Mesodermal cell (in vitro differentiated cells): Measurements from ENCODE around the gene DUOX2.
"Not testable (repeated sequence)": the region's sequence is repeated elsewhere in the genome, so short reads cannot be mapped to it uniquely, and the experiment has no call there.

Experiments
- H3K27ac ChIP-seq: 2 replicates; pipeline ENCODE4 v1.7.0; 2013; ENCODE audit warnings: mild to moderate bottlenecking, low read depth, low read length, moderate library complexity; ENCODE audit not compliant: severe bottlenecking
- H3K36me3 ChIP-seq: 2 replicates; pipeline ENCODE4 v1.7.1; 2013; ENCODE audit warnings: mild to moderate bottlenecking, low read length, moderate library complexity; ENCODE audit not compliant: control insufficient read depth, insufficient read depth
- H3K4me1 ChIP-seq: one replicate; pipeline ENCODE4 v1.7.1; 2013; ENCODE audit warnings: mild to moderate bottlenecking, low read length; ENCODE audit not compliant: insufficient read depth, control insufficient read depth, poor library complexity, severe bottlenecking
- H3K4me3 ChIP-seq: 2 replicates; pipeline ENCODE4 v1.7.0; 2013; ENCODE audit warnings: low read length, control low read depth, mild to moderate bottlenecking; ENCODE audit not compliant: insufficient read depth, poor library complexity, severe bottlenecking; ENCODE audit errors: extremely low read depth
- H3K9me3 ChIP-seq: 2 replicates; pipeline ENCODE4 v1.7.1; 2013; ENCODE audit warnings: mild to moderate bottlenecking, low read length, moderate library complexity; ENCODE audit not compliant: control insufficient read depth
- WGBS, 2 experiments: methylation state at CpG; one replicate each; pipeline ENCODE4 v1.1.5; 2013; ENCODE audit warnings: missing lambda C conversion rate in 2 of 2; ENCODE audit not compliant: insufficient coverage in 2 of 2; 5-methylcytosine and 5-hydroxymethylcytosine counted together

The DUOX2 gene

DNA sequence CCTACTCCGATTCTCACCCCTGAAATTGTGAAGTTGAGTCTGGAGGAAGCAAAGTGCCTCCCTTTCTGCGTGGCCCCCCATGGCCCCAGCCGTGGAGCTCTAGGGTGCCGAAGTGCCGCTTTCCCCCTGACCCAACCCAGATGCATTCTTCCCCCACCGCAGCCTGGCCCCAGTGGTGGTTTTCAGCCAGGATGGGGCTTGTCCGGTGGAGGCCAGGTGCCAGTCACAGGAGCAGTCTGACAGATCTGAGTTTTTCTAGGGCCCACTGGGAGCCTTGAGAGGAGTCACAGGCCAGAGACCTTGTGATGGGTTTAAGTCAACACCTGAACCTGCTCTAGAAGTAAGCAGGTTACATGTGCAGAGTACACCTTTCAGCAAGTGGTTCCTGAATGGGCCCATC is 51.7 kb downstream of the DUOX2 start:
- not testable (repeated sequence) for H3K9me3 ChIP-seq, H3K4me3 ChIP-seq, H3K36me3 ChIP-seq, H3K27ac ChIP-seq, H3K4me1 ChIP-seq
- WGBS, 2 experiments, result 100% methylated on average over 1 of the region's 7 CpGs; no CpG with 5 or more reads in 1 of the 2 experiments

DNA sequence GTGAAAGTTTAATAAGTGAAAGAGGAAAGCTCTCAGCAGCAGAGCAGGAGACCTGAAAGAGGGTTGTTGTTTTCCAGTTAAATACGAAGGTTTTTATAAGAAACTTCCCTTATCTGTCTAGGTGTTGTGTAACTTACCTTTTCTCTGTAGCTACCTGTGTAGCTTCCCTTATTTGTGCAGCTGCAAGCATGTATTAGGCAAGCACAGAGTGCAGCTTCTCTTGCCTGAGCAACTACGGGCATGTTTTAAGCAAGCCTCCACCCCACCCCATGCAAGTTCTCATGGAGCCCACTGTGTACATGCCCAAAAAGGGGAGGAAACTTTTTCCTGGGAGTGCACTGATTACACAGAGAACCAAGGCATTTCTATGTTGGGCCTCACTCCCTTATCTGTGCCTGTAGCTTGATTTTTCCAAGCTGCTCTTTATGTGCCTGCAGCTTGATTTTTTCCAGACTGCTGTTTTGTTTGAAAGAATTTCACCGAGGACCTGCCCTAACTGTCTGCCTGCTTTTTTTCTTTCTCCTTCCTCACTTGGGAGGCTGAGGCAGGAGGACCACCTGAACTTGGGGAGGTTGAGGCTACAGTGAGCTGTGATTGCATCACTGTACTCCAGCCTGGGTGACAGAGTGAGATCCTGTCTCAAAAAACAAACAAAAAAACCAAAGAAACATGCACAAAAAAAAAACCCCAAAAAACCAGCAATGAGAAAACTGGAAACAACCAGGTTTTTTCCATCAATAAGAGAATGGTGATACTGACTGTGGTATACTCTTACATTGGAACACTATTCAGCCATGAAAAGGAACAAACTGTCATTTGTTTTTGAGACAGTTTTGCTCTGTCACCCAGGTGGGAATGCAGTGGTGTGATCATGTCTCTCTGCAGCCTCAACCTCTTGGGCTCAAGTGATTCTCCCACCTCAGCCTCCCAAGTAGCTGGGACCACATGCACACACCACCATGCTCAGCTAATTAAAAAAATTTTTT is 55.0 kb downstream of the DUOX2 start:
- WGBS, 2 experiments, result 100% methylated on average over 1 of the region's 3 CpGs; no CpG with 5 or more reads in 1 of the 2 experiments
- H3K36me3 ChIP-seq, H3K9me3 ChIP-seq, H3K4me1 ChIP-seq, H3K4me3 ChIP-seq, H3K27ac ChIP-seq: not testable (repeated sequence)

DNA sequence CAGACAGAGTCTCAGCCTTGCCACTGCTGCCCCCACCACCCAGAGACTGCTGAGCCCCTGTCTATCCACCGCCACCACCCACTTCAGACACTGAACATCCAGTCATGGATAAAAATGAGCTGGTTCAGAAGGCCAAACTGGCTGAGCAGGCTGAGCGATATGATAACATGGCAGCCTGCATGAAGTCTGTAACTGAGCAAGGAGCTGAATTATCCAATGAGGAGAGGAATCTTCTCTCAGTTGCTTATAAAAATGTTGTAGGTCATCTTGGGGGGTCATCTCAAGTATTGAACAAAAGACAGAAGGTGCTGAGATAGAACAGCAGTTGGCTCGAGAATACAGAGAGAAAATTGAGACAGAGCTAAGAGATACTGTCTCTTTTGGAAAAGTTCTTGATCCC is 61.3 kb downstream of the DUOX2 start:
- not testable (repeated sequence) for H3K9me3 ChIP-seq, H3K4me1 ChIP-seq, H3K27ac ChIP-seq, H3K4me3 ChIP-seq
- 94 to 100% methylated on average over 2 of the region's 3 CpGs for WGBS, 2 experiments
- H3K36me3 ChIP-seq, result peaks cover 55% of the 10 kb centered on the region

DNA sequence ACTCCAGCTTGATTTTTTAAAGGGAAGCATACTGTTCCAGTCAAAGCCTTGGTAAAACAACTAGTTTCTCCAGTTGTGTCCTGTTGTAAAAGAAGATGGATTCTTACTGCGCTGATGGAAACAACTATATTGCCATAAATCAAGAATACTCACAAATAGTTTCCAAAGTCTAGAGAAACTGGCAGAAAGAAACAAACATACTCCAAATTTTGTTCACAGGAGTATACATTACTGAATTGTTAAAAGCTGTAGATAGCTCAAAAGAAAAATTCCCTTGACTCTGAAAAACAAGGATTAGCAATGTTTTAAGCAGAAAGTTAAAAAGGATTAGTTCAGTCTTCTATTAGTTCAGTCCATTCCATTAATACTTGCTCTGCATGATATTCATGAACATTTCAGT is 63.4 kb downstream of the DUOX2 start:
- no peak overlapping the region for H3K4me3 ChIP-seq
- H3K36me3 ChIP-seq, result peaks cover 58% of the 10 kb centered on the region
- WGBS, 2 experiments, result 83% methylated on average over 1 of the region's 1 CpG; no CpG with 5 or more reads in 1 of the 2 experiments
- H3K4me1 ChIP-seq, result no peaks in the 10 kb centered on the region
- peaks cover 8% of the 10 kb centered on the region for H3K9me3 ChIP-seq
- H3K27ac ChIP-seq, result no peak overlapping the region

DNA sequence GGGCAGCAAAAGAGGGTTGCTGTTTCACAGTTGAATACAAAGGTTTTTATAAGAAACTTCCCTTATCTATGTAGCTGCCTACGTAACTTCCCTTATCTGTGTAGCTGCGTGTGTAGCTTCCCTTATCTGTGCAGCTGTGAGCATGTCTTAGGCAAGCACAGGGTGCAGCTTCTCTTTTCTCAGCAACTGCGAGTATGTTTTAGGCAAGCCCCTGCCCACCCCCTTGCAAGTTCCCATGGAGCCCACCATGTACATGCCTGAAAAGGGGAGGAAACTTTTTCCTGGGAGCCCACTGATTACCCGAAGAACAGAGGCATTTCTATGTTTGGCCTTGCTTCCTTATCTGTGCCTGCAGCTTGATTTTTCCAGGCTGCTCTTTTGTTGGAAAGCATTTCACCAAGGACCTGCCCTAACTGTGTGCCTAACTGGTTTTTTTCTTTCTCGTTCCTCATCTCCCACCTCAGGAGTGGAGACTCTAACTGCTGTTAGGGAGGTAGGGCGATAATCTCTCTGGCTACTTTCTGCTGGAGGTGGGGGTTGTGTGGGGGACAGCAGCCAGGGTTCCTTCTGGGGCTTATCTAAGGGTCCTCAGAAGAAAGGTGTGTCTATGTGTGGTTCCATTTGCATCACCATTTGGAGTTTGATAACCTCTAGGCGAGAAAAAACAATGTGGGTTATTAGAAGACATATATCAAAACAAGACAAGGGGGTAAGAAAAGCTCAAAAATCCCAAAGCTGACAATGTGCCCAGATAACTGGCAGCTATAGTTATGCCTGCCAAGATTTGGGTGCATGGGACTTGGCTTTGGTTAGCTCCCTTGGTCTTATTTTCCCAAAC is 65.0 kb downstream of the DUOX2 start:
- Histone ChIP-seq H3K4me1 (no peaks in the 10 kb centered on the region), H3K36me3 (peaks cover 63% of the 10 kb centered on the region), H3K27ac (no peak overlapping the region), H3K4me3 (no peak overlapping the region), H3K9me3 (peaks cover 8% of the 10 kb centered on the region)
- WGBS, 2 experiments, result 82 to 86% methylated on average over 4 of the region's 7 CpGs

DNA sequence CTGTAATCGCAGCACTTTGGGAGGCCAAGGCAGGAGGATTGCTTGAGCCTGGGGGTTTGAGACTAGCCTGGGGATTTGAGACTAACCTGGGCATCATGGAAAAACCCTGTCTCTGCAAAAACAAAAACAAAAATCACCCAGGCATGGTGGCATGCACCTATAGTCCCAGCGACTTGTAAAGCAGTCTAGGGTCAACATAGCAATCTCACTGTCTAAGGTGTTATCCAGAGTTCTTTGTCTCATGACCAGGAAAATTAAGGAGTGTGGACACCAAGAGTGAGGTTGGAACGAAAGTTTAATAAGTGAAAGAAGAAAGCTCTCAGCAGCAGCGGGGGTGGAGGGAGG is 65.6 kb downstream of the DUOX2 start:
- not testable (repeated sequence) for H3K27ac ChIP-seq, H3K4me1 ChIP-seq, H3K4me3 ChIP-seq, H3K9me3 ChIP-seq
- peaks cover 63% of the 10 kb centered on the region for H3K36me3 ChIP-seq
- WGBS, 2 experiments, result 92 to 100% methylated on average over 2 to 3 of the region's 4 CpGs

DNA sequence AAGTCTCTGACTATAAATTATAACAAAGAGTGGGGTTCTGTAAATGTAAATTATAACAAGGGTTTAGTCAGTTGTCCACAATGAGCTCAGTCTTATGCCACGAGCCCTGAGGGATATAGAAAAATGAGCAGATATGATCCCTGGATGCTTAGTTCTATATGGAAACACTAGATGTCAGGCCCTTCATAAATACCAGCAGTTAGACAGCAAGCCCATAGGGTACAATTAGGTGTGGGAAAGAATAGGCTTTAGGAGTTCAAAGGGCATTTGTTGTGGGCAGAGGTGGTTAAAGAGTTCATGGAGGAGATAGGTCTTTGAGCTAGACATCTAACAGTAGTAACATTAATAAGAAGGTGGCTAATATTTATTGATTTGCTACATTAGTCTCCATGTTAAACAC is 69.7 kb downstream of the DUOX2 start:
- not testable (repeated sequence) for H3K4me3 ChIP-seq, H3K27ac ChIP-seq, H3K9me3 ChIP-seq, H3K4me1 ChIP-seq
- H3K36me3 ChIP-seq, result peaks cover 24% of the 10 kb centered on the region
- no CpG with 5 or more reads among the region's 1 CpG for WGBS, 2 experiments

DNA sequence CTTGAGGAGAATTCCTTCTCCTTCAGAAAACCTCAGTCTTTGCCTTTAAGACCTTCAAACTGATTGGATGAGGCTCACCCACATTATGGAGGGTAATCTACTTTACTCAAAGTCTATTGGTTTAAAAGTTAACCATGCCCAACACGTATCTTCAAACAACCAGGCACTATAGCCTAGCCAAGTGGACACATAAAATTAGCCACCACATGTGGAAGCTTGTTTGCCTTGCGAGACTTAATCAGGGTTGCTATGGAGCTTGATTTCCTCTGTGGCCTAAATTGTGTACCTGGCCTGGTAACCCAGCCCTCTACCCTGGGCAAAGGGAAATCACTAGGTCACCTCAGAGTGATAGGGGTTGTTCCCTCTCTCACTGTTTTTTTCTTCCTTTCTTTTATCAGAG is 71.1 kb downstream of the DUOX2 start:
- H3K4me1 ChIP-seq, H3K36me3 ChIP-seq, H3K9me3 ChIP-seq, H3K27ac ChIP-seq, H3K4me3 ChIP-seq: not testable (repeated sequence)
- WGBS, 2 experiments, result no CpG with 5 or more reads among the region's 2 CpGs
